GM13977 (cell line): ENCODE results near the gene SMARCC1.

Experiments
- DNase-seq: peaks from one replicate; pipeline ENCODE4 v3.0.0; 2012; ENCODE audit warnings: low spot score
- in situ Hi-C: fragments of 300-500 bp; cut with MboI; formaldehyde crosslinking; loops from one replicate; pipeline ENCODE4 v1.12.0; 2022; ENCODE audit warnings: low sequenced_read_pairs, low pct_unique_long_range_greater_than_20kb, mixed read lengths, inconsistent platforms; ENCODE audit not compliant: unreplicated experiment
- TF ChIP-seq, protein P1 (sequence below): IDR thresholded peaks from 2 replicates; pipeline ENCODE4 v1.5.1; 2012; ENCODE audit warnings: mild to moderate bottlenecking, control low read depth; ENCODE audit not compliant: insufficient read depth; ENCODE audit errors: extremely low read depth, missing control alignments

SMARCC1 gene

GRCh38 chr3:47804577-47804976 lies 22.9 kb upstream of the SMARCC1 start:
- TF ChIP-seq, protein P1, sequence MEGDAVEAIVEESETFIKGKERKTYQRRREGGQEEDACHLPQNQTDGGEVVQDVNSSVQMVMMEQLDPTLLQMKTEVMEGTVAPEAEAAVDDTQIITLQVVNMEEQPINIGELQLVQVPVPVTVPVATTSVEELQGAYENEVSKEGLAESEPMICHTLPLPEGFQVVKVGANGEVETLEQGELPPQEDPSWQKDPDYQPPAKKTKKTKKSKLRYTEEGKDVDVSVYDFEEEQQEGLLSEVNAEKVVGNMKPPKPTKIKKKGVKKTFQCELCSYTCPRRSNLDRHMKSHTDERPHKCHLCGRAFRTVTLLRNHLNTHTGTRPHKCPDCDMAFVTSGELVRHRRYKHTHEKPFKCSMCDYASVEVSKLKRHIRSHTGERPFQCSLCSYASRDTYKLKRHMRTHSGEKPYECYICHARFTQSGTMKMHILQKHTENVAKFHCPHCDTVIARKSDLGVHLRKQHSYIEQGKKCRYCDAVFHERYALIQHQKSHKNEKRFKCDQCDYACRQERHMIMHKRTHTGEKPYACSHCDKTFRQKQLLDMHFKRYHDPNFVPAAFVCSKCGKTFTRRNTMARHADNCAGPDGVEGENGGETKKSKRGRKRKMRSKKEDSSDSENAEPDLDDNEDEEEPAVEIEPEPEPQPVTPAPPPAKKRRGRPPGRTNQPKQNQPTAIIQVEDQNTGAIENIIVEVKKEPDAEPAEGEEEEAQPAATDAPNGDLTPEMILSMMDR: no peak
- in situ Hi-C loops: no loop called here
- DNase-seq: no peak

DNA sequence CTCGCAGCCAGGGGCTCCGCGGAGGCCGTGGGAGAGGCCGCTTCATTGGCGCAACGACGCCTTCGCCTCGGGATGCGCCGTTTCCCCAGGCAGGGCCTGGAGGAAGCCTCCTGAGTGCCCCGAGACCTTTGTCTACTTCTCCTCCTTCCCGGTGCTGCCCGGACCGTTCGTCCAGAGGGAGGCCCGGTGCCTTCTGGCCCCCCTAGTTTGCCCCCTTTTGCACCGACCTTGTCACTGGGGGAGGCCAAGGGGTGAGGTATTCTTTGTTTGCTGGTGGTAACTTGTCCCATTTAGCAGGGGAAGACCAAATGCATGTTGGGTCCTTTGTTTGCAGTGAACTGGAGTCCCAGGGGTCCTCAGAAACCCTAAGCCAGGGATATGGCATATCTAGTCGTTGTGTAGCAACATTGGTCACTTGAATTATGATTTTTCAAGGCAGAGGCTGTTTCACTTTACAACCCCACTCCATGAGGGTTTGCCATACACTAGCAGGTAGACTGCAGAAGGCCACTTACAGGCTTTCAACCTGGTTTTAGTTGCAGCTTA lies 21.9 kb upstream of the SMARCC1 start:
- TF ChIP-seq, protein P1: no peak
- in situ Hi-C loops: no loop called here
- DNase-seq: no peak

- in situ Hi-C loops: no loop called here
- TF ChIP-seq, protein P1: no peak
These were observed 21.2 kb upstream of the SMARCC1 start, which contains the start of gene DHX30 for GRCh38 chr3:47802734-47803479. DHX30 (plus strand) TSS chr3:47803138; CDS start chr3:47810684, 7,546 bp downstream.

GRCh38 chr3:47799733-47800132 lies 18.0 kb upstream of the SMARCC1 start:
- DNase-seq: peak; percentile 10
- in situ Hi-C loops: loop anchor here (25.0 kb wide), 1 partner anchor 387 kb away; no protein-coding TSS in a partner anchor
- TF ChIP-seq, protein P1: peak; percentile 50

More at GRCh38 chr3:47802734-47803479, 21.2 kb upstream of the SMARCC1 start, which contains the start of gene DHX30:
- peak; percentile 96 for DNase-seq

GRCh38 chr3:47794544-47794943 lies 12.9 kb upstream of the SMARCC1 start:
- DNase-seq: no peak
- in situ Hi-C loops: loop anchor here (25.0 kb wide), 1 partner anchor 382 kb away; no protein-coding TSS in a partner anchor
- TF ChIP-seq, protein P1: no peak

DNA sequence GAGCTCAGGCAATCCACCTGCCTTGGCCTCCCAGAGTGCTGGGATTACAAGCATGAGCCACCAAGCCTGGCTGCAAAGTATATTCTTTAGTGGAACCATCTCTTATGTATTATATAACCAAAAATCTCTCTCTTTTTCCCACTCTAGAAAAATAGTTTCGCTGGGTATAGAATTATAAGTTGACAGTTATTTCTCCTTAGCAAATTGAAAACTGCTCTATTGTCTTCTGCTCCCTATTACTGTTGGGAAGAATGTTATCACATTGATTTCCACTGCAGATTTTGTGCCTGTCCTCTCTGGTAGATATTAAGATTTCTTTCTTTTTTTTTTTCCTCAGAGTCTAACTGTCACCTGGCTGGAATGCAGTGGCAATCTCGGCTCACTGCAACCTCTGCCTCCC lies 11.0 kb upstream of the SMARCC1 start:
- in situ Hi-C loops: loop anchor here (25.0 kb wide), 1 partner anchor 380 kb away; no protein-coding TSS in a partner anchor
- TF ChIP-seq, protein P1: no peak
- no peak for DNase-seq
